HG03066 (cell line): ENCODE data around the gene GPR75.

Experiments
- ATAC-seq: cut with Tn5 transposase; IDR thresholded peaks from one replicate; pipeline ENCODE4 v1.9.1; 2021; ENCODE audit warnings: low read depth; ENCODE audit not compliant: unreplicated experiment

Gene GPR75

GRCh38 chr2:53811601-53812000 lies 48.2 kb downstream of the GPR75 start:
- no peak for ATAC-seq
